OCI-LY3 (cell line): ENCODE measurements around the gene TBX19.

Source experiments
- EZH2phosphoT487 ChIP-seq: fragments of 200-600 bp; shearing (Covaris generic); IDR thresholded peaks from 2 replicates; pipeline ENCODE4 v1.6.1; 2018; ENCODE audit warnings: antibody characterized with exemption, mixed run types, low read depth
- TF ChIP-seq, protein P1 (sequence below): fragments of 200-600, 300-600 bp; sonication (generic); IDR thresholded peaks from 2 replicates; pipeline ENCODE4 v1.5.1; 2014; ENCODE audit warnings: antibody characterized with exemption, low read length, low read depth

DNA sequence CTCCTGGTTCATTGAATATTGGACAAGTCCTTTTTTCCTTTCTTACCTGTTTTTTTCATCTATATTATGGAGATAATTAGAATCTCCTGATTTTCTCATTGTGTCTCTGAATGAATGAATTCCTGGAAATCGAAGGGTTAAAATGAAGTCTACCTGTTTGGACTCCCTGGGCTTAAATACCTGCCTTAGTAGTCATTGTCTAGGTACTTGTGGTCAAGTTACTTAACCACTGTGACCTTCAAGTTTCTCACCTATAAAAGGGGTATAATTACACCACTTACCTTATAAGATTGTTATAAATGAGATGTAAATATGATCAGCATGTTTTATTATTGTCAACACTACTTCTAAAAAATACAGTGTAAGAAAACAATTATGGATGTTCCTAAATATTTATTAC, 9.0 kb upstream of the TBX19 start:
- TF ChIP-seq, protein P1, sequence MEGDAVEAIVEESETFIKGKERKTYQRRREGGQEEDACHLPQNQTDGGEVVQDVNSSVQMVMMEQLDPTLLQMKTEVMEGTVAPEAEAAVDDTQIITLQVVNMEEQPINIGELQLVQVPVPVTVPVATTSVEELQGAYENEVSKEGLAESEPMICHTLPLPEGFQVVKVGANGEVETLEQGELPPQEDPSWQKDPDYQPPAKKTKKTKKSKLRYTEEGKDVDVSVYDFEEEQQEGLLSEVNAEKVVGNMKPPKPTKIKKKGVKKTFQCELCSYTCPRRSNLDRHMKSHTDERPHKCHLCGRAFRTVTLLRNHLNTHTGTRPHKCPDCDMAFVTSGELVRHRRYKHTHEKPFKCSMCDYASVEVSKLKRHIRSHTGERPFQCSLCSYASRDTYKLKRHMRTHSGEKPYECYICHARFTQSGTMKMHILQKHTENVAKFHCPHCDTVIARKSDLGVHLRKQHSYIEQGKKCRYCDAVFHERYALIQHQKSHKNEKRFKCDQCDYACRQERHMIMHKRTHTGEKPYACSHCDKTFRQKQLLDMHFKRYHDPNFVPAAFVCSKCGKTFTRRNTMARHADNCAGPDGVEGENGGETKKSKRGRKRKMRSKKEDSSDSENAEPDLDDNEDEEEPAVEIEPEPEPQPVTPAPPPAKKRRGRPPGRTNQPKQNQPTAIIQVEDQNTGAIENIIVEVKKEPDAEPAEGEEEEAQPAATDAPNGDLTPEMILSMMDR: no peak
- TF ChIP-seq EZH2phosphoT487: no peak
